Right cardiac atrium (tissue), 5 donors: ENCODE measurements around the gene VPS13D. TPM values are rescaled to one million over a fixed set of nuclear protein-coding genes. Genes with fewer than 3 reads are reported as not detected.

Source experiments
- ATAC-seq, 2 donors: fragments of 200-7000 bp; cut with Tn5 transposase; one replicate each; pipeline versions ENCODE4 v1.8.0 to v1.9.1; 2020; ENCODE audit warnings: moderate library complexity in 2 of 2, mild to moderate bottlenecking in 1 of 2
- DNase-seq, 3 donors: peaks; one replicate each; pipeline ENCODE4 v3.0.0-alpha.2; 2020
- H3K27ac ChIP-seq: one replicate; pipeline ENCODE4 v1.5.1; 2013; ENCODE audit warnings: mild to moderate bottlenecking, low read length, control low read depth, moderate library complexity
- H3K27me3 ChIP-seq: one replicate; pipeline ENCODE4 v1.6.1; 2013; ENCODE audit not compliant: control insufficient read depth, insufficient read depth
- H3K4me1 ChIP-seq: one replicate; pipeline ENCODE4 v1.6.1; 2013; ENCODE audit warnings: low read length; ENCODE audit not compliant: control insufficient read depth, insufficient read depth
- H3K4me3 ChIP-seq: one replicate; pipeline ENCODE4 v1.5.1; 2013; ENCODE audit warnings: low read length, control low read depth
- H3K9me3 ChIP-seq: one replicate; pipeline ENCODE4 v1.6.1; 2013; ENCODE audit warnings: low read length; ENCODE audit not compliant: control insufficient read depth
- WGBS: extraction: QIAGEN DNeasy Blood & Tissue Kit; methylation state at CpG from one replicate; pipeline ENCODE4 v1.1.7; 2013; 5-methylcytosine and 5-hydroxymethylcytosine counted together
- intact Hi-C, 4 donors: fragments of 100-400 bp; cut with DNase I; formaldehyde crosslinking; loops; one replicate each; pipeline versions ENCODE4 v1.11.0 to v1.14.0; 2022 to 2023
- polyA plus RNA-seq: library from polyadenylated mRNA; stranded (reverse); fragments of 200-250 nt; gene quantifications from one replicate; pipeline ENCODE4 v1.2.3, GENCODE V29; 2013
- total RNA-seq, 4 donors: library from RNA; stranded (reverse); fragmentation: NEBNext Ultra II Directional; extraction: Animal tissue kit (Norgen Biotek cat#: 25700); gene quantifications; one replicate each; pipeline ENCODE4 v1.2.1, GENCODE V29; 2021
- donor health status: healthy with polysubstance abuse.
- donor health status: DM: no; HTN: yes; CAD: no.
- donor health status: DM: no; HTN: no; CAD: no.
- donor health status: DM: no; HTN: yes; CAD: no; lungs with severe emphysema.
- donor health status: DM: yes; HTN: yes; CAD: no.

Gene VPS13D
- total and polyA plus RNA-seq, 5 donors = 25.8 to 56.4 (median 54.8) TPM

DNA sequence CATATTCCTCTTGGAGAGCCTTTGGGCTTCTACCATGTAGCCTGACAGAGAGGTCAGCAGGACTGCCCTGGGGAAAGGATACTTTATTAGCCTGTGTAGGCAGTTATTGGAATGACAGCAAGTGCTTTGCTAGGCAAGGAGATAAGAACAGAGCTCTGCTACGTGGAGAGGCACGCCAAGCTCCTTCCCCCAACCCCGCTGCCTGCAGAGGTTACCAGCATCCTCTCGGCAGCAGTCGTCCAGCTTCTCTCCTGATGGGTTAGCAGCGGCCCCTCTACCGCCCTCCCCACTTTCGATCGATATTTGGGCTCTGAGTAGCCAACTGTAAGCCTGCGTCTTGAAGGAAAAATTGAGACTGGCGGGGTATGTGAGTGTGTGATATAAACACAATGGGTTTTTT is 265.9 kb downstream of the VPS13D start:
- H3K4me1 ChIP-seq = peaks cover 6% of the 10 kb centered on the region
- WGBS = 52% methylated on average over 11 of the region's 11 CpGs
- no peaks in the 10 kb centered on the region for H3K9me3 ChIP-seq
- peak overlapping the region; percentile 67 for H3K27ac ChIP-seq
- H3K27me3 ChIP-seq = no peaks in the 10 kb centered on the region
- DNase-seq (peak in 2 of 3 donors; percentile 71 to 76), ATAC-seq (peak; percentile 73 to 86)
- intact Hi-C loops = no loop called here
- no peak overlapping the region for H3K4me3 ChIP-seq

GRCh38 chr1:12496154-12496961 is 266.5 kb downstream of the VPS13D start:
- WGBS = 39% methylated on average over 9 of the region's 9 CpGs
- Histone ChIP-seq H3K4me3 (no peak overlapping the region), H3K4me1 (peaks cover 6% of the 10 kb centered on the region), H3K27me3 (no peaks in the 10 kb centered on the region), H3K9me3 (no peaks in the 10 kb centered on the region), H3K27ac (peak overlapping the region; percentile 63)
- DNase-seq = peak in 1 of 3 donors; percentile 81
- ATAC-seq = peak; percentile 90 to 93
- intact Hi-C loops = no loop called here

DNA sequence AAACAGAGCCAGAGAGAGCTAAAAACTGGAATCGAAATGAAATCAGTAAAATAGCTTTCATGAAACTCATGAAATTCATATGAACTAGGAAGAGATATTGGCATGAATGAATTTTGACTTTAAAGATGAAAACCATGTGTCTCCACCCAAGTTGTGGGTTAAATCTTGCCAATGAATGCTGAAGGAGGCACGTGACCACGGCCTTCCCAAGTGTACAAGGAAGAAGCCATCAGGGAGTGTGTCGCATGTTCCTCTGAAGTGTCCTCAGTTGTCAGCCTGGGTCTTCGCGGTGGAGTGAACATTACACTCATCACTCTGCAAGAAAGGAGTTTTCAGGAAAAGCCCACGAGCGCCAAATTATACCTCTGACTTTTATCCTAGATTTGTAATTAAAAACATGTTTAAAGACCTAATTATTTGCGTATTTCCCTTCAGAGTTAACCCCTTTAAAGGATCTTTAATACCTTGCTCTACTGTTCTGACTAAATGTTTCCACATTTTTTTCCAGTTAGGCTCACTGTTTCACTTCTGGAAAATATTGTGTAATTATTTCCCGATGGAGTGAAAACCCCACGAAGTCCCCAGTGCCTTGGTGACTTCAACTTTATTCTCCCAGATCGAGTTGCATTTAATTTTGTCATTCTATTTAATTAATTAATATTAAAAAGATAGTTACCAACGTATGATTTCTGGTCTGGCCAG is 269.9 kb downstream of the VPS13D start:
- DNase-seq (no peak), ATAC-seq (no peak)
- Histone ChIP-seq H3K4me3 (no peak overlapping the region), H3K4me1 (peaks cover 6% of the 10 kb centered on the region), H3K9me3 (no peaks in the 10 kb centered on the region), H3K27me3 (no peaks in the 10 kb centered on the region), H3K27ac (no peak overlapping the region)
- intact Hi-C loops = no loop called here
- 76% methylated on average over 13 of the region's 13 CpGs for WGBS

GRCh38 chr1:12501661-12502060 is 271.8 kb downstream of the VPS13D start:
- Histone ChIP-seq H3K4me1 (peaks cover under 1% of the 10 kb centered on the region), H3K9me3 (no peaks in the 10 kb centered on the region), H3K27ac (no peak overlapping the region), H3K4me3 (no peak overlapping the region), H3K27me3 (no peaks in the 10 kb centered on the region)
- DNase-seq (peak in 1 of 3 donors; percentile 53), ATAC-seq (peak in 1 of 2 donors; percentile 6)
- 75% methylated on average over 9 of the region's 9 CpGs for WGBS
- intact Hi-C loops = no loop called here

GRCh38 chr1:12502336-12503109 is 272.7 kb downstream of the VPS13D start:
- DNase-seq (no peak), ATAC-seq (peak in 1 of 2 donors; percentile 6)
- H3K9me3 ChIP-seq = no peaks in the 10 kb centered on the region
- intact Hi-C loops = no loop called here
- no peaks in the 10 kb centered on the region for H3K27me3 ChIP-seq
- no peak overlapping the region for H3K27ac ChIP-seq
- WGBS = 96% methylated on average over 11 of the region's 11 CpGs
- H3K4me3 ChIP-seq = no peak overlapping the region
- no peaks in the 10 kb centered on the region for H3K4me1 ChIP-seq

GRCh38 chr1:12503709-12504108 is 273.9 kb downstream of the VPS13D start:
- WGBS = 87% methylated on average over 8 of the region's 8 CpGs
- no peaks in the 10 kb centered on the region for H3K27me3 ChIP-seq
- DNase-seq (no peak), ATAC-seq (no peak)
- intact Hi-C loops = no loop called here
- H3K27ac ChIP-seq = no peak overlapping the region
- no peaks in the 10 kb centered on the region for H3K9me3 ChIP-seq
- H3K4me3 ChIP-seq = no peak overlapping the region
- H3K4me1 ChIP-seq = no peaks in the 10 kb centered on the region

GRCh38 chr1:12504601-12505000 is 274.8 kb downstream of the VPS13D start:
- WGBS = 76% methylated on average over 11 of the region's 11 CpGs
- Histone ChIP-seq H3K9me3 (no peaks in the 10 kb centered on the region), H3K27me3 (no peaks in the 10 kb centered on the region), H3K4me3 (no peak overlapping the region), H3K4me1 (no peaks in the 10 kb centered on the region), H3K27ac (no peak overlapping the region)
- ATAC-seq (peak in 1 of 2 donors; percentile 6), DNase-seq (no peak)
- intact Hi-C loops = no loop called here

- no peaks in the 10 kb centered on the region for H3K9me3 ChIP-seq
- no peak for DNase-seq
- no peak overlapping the region for H3K27ac ChIP-seq
- WGBS = 83% methylated on average over 10 of the region's 10 CpGs
- H3K4me3 ChIP-seq = no peak overlapping the region
- H3K27me3 ChIP-seq = no peaks in the 10 kb centered on the region
- H3K4me1 ChIP-seq = no peaks in the 10 kb centered on the region
- ATAC-seq = no peak
- intact Hi-C loops = no loop called here
Observed at GRCh38 chr1:12505231-12505630, 275.4 kb downstream of the VPS13D start.

DNA sequence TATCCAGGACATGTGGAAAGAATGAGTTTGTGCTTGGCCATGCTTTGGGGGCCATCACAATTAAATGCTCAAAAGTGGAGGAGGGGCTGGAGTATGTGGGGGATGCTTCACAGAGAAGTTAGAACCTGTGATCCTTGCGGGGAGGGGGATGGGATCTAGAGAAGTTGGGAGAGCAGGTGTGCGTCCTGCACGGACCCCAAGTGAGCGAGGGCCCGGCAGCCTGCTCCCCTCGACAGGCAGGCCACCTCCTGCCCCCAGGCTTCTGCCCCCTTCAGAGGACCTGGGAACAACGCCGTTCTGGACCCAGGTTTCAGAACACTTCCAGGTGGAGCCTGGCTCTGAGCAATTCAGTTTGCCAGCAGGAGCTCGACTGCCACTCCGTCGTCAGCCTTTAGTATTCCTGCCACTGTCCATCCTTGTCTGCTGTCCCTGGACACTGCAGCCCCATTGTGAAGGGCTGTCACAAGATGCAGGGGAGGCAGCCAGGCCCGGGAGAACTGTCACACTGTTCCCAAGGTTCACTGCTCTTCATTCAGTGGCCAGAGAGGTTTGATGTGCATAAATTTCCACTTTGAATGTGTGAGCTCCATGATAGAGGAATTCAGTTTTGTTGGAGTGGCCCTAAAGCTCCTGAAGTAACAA is 275.9 kb downstream of the VPS13D start:
- Histone ChIP-seq H3K4me1 (peaks cover 4% of the 10 kb centered on the region), H3K9me3 (no peaks in the 10 kb centered on the region), H3K4me3 (no peak overlapping the region), H3K27ac (no peak overlapping the region), H3K27me3 (no peaks in the 10 kb centered on the region)
- WGBS = 84% methylated on average over 12 of the region's 12 CpGs
- DNase-seq = peak in 1 of 3 donors; percentile 46
- peak in 1 of 2 donors; percentile 19 for ATAC-seq
- intact Hi-C loops = no loop called here

GRCh38 chr1:12506281-12507280 is 276.8 kb downstream of the VPS13D start:
- Histone ChIP-seq H3K27me3 (no peaks in the 10 kb centered on the region), H3K4me1 (peaks cover 6% of the 10 kb centered on the region), H3K4me3 (no peak overlapping the region), H3K27ac (no peak overlapping the region), H3K9me3 (no peaks in the 10 kb centered on the region)
- intact Hi-C loops = no loop called here
- 95% methylated on average over 28 of the region's 28 CpGs for WGBS
- ATAC-seq = no peak
- no peak for DNase-seq
